Fibroblast of the conjunctiva (primary cell): ENCODE data around the gene ZNF680.
A peak's percentile ranks its signal among the peaks of the same experiment; 100 is the strongest.
"Not testable (repeated sequence)": the region's sequence is repeated elsewhere in the genome, so short reads cannot be mapped to it uniquely, and the experiment has no call there.

Experiments
- DNase-seq: peaks from one replicate; pipeline ENCODE4 v3.0.0-alpha.2; 2010; ENCODE audit warnings: low read depth

ZNF680 gene

DNA sequence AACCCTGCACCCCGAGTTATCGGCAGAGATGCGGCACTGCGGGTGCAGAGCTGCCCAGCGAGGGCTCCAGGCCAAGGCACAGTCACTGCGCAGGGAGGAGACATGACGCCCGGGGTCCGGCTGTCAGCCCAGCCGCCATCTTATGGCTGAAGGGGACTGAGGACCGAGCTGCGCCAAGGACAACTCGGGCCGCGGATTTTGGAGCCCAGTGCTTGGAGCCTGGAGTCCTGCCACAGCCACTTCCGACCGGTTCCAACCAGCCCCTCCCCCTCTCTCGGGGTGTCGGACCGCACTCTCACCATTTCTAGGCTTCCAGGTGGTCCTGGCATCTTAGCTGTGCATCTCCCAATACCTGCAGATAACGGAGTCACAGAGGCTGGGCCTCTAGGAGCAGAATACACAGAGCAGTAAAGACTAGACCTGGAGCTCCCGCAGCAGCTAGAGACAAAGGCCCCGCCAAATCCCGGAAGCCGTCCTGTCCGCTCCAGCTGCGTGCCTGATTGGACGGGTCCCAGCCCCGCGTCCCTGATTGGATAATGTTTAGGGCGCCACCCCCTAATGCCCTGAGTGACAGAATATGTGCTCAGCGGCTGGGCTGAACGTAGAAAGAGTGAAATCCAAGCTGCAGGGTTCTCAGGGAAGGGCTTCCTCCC lies at the start of gene ZNF680:
ZNF680 (minus strand) TSS at position 446 of the 653 bp plus-strand sequence; CDS start at position 329, 117 bp downstream.
- DNase-seq = peak; percentile 81

DNA sequence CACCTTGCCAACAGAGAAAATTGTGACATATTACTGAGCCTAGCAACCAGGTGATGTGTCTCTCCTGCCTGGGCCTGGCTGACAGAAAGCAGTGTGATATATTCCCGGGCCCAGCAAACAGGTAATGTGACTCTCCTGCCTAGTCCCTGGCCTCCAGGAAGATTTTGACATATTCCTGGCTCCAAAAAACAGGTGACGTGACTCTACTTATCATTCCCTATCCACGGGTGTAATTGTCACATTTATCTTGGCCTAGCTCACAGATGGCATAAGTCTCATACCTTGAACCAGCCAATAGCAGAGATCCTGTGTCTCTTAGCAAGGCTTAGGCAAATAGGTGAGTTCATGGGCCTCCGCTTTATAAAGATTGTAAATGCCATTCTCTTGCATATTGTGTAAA lies 49.6 kb upstream of the ZNF680 start:
- no peak for DNase-seq

DNA sequence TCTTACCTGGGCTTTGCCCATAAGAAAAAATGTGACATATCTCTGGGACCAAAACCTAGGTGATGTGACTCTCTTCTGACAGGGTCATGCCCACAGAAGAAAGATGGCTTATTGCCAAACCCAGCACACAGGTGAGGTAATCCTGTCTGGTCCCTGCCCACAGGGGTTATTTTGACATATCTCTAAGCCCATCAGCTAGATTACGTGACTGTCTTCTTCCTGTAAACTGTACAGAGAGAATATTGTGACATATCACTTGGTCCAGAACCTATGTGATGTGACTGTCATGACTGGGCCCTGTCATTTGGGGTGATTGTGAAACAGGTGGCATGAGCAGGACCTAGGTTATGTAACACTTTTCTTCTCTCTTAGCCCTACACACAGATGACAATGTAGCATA lies 48.8 kb upstream of the ZNF680 start:
- no peak for DNase-seq

DNA sequence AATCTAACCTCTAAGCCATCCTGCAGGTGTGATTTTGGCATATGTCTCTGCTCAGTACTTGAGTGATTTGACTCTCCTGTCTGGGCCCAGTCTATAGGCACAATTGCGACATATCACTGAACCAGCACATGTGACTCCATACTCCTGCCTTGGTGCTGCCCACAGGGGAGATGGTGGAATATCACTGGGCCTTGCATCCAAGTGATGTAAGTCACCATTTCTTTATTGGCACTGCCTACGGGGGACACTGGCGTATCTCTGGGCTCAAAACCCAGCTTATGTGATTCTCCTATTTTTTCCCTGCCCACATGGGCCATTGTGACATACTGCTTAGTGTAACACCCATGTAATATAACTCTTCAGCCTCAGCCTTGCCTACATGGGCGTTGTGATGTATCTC lies 48.1 kb upstream of the ZNF680 start:
- DNase-seq = no peak

DNA sequence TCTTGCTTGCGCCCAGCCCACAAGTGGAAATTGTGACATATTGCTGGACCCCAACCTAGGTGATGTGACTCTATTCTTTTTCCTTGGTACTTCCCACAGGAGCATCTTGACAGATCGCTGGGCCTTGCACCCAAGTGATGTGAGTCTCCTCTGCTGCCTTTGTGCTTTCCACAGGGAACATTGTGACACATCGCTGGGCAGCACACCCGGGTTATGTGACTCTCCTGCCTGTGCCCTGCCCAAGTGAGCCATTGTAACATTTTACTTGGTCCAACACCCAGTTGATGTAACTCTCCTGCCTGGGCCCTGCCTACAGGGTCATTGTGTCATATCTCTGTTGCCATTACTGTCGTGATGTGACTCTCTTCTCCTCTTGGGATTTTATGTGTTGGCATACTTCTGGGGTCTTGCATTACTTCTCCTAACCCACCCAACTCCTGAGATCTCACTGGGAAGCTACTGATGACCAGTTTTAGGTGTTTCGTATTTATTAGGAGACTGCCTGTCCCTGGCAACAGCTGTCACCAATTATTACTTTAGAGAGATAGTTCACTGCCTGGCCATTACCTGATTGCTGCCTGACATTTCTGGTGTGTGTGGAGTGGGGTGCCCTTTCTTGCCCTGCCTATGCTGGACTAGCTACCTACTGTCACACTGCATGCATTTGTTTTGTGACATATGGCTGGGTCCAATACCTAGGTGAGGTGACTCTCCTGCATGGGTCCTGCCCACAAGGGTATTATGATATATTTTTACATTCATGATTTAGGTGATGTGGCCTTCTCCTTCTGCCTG lies 45.4 kb upstream of the ZNF680 start:
- no peak for DNase-seq

DNA sequence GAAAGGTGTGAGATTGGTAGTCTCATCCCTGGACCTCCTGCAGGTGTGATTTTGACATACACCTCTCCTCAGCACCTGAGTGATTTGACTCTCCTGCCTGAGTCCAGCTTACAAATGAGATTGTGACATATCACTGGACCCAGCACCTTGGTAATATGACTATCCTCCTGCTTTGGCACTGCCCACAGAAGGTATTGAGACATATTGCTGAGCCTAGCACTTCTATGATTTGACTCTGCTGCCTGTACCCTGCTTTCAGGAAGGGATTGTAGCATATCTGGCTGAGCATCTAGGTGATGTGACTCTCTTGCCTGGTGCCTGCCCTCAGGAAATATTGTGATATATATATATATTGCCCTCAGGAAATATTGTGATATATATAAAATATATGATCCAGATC lies 43.5 kb upstream of the ZNF680 start:
- no peak for DNase-seq

DNA sequence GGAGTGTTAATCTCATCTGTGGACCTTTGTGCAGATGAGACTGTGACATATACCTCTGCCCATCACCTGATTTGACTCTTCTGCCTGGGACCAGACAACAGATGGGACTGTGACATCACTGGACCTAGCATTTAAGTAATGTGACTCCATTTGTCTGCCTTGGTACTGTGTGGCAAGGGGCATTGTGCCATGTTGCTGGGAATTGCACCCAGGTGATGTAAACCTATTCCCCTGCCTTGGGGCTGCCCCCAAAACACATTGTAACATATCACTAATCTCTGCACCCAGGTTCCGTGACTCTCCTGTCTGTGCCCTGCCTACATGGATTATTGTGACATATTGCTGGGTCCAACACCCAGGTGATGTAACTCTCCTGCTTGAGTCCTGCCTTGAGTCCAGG lies 40.4 kb upstream of the ZNF680 start:
- no peak for DNase-seq

DNA sequence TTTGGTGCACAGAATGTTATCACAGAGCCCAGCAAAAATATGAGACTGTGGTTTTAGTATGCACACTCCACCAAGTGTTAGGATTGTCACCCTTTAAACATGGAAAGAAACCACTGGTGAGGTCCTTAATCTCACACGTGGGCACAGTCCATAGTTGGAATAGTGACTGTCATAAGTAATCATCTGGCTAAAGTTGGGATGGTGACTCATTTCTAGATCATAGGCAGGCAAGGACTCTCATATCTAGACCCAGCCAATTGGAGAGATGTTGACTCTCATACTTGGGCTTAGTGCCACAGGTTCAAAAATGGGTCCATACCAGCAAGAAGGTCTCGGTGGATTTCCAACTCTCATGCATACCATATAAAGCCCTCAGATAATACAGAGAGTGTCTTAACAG lies 39.6 kb upstream of the ZNF680 start:
- DNase-seq = no peak

DNA sequence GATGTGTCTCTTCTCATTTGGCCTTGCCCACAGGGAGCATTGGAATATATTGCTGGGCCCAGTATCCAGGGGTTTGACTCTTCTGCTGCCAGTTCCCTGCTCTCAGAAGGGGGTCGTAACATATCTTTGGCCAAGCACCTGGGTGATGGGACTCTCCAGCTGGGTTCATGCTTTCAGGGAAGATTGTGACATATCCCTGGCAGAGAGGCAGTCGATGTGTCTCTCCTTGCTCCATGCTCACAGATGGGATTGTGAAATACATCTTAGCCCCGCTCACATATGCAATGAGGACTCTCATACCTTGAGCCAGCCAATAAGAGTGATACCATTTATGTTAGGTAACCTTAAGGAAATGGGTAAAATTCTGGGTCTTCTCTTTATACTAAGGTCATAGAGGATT lies 39.2 kb upstream of the ZNF680 start:
- no peak for DNase-seq

DNA sequence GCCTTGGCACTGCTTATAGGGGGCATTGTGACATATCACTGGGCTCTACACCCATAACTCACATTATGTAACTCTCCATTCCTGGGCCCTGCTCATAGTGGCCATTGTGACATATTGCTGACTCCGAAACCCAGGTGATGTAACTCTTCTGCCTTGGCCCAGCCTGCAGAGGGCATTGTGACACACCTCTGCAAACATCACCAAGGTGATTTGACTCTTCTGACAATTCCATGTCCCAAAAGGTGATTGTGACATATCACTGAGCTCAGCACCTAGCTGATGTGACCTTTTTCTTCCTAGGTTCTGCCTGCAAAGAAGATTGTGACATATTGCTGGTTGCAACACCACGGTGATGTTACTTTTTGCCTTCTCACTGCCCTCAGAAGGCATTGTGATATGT lies 36.5 kb upstream of the ZNF680 start:
- no peak for DNase-seq

DNA sequence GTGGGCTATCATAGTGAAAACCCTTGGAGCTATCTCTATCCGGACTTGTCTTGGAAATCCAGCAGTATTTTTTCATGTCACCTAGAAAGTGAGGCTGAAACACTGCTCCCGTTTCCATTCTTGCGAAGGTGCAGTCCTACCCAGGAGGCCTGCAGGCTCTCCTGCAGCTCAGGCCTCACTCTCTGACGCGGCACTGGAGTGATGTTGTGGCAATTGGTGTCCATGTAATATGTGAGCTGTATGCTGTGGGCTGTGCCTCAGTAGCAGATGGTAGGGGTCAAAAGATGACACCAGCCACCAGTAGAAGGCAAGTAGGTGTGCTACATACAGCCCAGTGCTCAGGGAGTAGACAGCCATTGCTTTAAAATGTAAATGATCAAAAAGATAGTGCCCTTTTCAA lies 28.1 kb upstream of the ZNF680 start:
- DNase-seq = no peak

DNA sequence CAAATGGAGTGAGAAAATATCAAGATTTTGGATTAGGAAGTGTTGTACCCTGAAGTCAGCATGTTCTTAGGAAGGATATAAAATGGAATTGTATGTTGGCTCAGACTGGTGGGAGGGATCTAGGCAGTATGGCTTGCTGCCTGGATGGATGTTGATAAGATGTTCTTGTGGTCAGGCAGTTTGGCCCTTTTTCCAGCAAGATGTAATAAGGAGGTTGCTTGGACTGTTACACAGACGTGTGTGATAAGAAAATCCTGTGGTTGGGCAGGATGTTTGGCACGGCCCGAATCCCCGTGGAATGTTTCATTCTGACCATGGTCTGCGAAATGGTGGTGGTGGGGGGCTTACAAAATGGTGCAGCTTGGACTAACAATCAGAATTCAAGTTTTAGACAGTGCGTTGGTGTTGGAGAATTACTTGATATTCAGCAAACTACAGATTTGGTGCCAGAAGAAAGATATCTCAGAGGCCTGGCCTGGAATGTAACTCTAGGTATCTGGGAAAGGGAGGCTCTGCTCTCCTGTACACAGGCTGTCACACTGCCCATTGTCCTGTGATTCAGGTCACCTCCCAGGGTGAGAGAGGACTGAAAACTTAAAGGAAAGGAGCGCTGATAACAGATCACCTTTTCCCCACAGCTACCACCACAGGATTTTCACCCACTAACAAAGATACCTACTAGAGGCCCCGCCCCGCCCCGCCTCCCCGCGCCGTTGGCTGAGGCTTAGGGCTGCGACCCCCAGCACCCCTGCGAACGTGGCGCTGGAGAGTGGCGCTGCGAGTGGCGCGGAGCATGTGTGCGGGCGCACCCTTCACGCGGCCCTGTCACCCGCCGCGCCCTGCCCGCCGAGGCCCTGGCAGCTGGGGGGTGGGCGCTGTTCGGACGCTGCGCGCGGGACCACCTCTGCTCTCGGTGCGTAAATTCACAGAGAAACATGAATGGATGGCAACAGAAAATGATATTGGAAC lies 19.3 kb upstream of the ZNF680 start:
- no peak for DNase-seq

DNA sequence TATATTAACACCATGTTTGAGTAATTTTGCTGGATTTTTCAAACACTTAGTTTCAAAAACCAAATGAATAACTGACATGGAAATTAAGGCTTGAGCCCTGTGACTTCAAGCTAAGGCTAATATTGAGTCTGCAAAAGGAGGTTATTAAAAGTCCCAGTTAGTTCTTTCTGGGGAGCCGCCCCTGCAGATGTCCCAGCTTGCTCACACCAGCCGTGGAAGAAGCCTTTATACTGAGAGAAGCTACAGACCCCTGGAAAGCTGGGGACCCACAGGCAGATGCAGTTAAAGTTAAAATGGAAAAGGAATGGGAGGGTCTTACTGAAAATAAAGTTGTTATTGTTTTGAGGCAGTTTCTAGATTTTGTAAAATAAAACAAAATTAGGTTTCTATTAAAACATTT lies 18.5 kb upstream of the ZNF680 start:
- DNase-seq = no peak

DNA sequence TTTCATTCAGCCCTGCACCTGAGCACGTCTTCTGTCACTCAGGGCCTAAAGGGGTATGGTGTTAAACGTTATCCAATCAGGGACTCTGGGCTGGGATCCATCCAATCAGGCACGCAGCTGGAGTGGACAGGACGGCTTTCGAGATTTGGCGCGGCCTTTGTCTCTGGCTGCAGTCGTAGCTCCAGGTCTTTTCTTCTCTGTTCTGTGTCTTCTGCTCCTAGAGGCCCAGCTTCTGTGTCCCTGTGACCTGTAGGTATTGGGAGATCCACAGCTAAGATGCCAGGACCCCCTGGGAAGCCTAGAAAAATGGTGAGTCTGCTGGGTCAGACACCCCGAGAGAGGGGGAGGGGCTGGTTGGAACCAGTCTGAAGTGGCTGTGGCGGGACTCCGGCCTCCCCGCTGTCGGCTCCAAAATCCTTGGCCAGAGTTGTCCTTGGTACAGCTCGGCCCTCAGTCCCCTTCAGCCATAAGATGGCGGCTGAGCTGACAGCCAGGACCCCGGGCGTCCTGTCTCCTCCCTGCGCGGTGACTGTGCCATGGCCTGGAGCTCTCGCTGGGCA lies 11.7 kb upstream of the ZNF680 start:
- no peak for DNase-seq

DNA sequence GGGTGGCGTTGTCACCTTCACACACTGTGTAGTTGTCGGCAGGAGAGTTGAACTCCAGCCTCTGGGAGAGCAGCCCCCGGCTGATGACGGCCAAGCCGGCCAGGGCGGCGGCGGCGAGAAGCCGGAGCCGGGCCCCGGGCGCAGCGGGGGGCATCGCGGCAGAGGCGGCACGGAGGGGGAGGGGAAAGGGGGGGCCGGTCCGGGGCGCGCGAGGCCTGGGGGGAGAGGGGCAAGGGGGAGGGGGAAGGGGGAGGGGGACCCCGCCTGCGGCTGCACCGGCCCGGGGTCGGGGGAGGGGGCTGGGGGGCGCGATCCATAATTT lies 7.4 kb upstream of the ZNF680 start:
- DNase-seq = not testable (repeated sequence)

DNA sequence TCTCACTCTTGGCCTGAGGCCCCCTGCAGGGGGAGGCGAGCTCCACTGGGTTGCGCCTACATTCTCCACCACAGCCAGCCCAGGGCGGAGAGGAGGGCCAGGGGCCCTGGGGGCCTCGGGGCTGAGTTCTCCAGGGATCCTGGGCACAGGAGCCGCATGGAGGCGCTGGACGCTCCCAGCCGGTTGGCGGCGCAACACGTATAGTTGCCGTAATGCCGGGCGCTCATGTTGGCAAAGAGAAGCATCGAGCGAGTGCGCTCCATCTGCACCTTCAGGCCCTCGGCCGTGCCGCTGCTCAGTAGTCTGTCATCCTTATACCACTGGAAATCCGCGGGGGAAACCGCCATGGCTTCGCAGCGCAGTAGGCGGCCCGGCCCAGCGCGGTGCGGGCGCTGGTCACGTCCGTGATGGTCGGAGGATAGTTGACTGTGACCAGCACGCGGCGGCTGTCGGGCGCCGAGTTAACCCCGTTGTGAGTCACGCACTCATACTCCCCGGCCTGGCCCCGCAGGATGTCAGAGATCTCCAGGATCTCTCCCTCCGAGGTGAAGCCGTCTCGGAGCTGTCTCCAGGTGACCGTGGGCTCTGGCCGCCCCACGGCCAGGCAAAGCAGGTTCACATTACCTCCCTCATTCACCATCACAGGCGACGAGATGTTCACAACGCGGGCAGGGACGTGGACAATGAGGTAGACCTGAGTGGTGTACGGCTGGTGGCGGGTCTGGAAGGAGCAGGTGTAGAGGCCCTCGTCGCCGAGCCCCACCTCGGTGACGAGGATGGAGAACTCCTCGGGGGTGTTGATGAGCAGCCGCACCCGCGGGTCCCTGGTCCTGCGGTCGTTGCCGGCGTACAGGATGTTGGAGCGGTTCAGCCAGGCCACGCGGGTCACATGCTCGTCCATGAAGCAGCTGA lies 6.8 kb upstream of the ZNF680 start:
- not testable (repeated sequence) for DNase-seq

DNA sequence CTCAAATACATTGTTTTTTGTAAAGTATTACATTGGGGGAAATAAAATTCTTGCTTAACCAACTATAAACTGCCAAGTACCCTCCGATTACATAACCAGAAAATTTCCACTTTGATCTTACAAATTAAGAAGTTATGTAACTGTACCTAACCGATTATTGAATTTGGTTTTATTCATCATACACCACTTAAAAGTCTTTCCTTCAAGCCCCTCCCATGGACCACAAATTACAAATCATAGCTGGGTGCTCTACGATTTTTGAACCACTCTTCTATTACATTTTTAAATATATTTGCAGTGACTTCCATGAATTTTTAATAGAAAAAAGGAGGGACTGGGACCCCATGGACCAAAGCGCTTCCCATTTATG lies 630 bp downstream of the ZNF680 start:
- no peak for DNase-seq

DNA sequence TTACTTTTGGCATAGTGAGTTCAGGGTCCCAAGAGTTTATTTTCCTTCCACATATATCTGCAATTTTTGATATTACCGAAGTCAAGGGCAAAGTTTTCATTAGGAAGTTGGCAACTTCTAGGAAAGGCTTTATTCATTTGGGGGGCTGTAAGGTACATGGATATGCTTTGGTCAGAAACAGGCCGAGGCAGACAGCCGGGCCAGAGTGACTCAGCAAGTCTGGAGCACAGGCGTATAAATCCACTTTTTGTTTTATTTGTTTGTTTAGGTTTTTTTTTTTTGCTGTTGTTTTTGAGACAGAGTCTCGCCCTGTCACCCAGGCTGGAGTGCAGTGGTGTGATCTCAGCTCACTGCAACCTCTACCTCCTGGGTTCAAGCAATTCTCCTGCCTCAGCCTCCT lies 3.7 kb downstream of the ZNF680 start:
- no peak for DNase-seq

DNA sequence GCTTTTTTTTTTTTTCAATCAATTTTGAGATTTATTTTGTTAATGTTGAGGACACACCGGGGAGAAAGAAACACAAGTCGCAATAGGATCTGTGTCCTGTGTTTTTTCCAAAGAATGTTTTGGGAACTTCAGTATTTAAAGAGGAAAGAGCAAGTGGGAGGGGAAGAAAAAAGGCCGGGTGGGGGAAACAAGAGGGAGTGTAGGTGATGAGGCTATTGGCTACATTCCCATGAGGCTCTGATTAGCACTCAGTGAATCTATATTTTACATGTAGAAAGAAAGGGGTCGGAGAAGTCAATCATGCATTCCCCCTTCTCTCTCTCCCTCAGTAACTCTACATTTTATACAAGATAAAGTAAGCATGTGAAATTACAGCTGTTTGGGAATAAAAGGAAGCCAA lies 4.1 kb downstream of the ZNF680 start:
- no peak for DNase-seq

DNA sequence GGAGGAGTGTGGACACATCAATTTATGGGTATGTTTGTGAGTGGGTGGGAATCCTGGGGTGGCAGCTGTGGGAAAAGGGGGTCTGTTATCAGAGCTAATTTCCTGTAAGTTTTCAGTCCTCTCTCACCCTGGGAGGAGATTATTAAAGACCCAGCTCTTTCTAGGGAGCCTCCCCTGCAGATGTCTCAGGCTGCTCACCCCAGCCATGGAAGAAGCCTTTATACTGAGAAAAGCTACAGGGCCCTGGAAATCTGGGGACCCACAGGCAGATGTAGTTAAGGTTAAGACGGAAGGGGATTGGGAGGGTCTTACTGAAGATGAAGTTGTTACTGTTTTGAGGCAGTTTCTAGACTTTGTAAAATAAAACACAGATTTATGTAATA lies 4.6 kb downstream of the ZNF680 start:
- DNase-seq = no peak

DNA sequence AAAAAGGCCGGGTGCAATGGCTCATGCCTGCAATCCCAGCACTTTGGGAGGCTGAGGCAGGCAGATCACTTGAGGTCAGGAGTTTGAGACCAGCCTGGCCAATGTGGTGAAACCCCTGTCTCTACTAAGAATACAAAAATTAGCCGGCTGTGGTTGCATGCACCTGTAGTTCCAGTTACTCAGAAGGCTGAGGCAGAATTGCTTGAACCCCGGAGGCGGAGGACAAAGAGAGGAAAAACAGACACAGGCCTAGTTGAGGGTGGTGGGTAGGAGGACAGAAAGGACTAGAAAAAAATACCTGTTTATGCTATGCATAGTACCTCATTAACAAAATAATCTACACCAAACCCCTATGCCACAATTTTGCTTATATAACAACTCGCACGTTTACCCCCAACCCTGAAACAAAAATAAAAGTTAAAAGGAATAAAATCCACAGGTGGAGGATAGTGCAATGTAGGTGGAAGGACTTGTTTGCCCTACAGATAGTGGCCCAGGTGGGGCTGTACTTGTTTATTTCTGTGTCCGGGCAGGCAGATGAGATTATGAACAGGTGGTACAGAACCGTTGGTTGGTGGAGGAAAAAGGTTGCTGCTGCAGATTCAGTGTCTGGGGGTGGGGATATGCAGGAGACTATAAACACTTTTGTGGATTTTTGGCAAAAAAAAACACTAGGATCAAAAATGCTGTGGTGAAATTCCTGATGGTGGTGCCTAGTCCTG lies 5.1 kb downstream of the ZNF680 start:
- DNase-seq = no peak
